Keratinocyte (primary cell): Measurements from ENCODE around the gene RNASE12. TPM values are rescaled to one million over a fixed set of nuclear protein-coding genes. Genes with fewer than 3 reads are reported as not detected.
"Not testable (repeated sequence)": the region's sequence is repeated elsewhere in the genome, so short reads cannot be mapped to it uniquely, and the experiment has no call there.

ENCODE experiments used
- DNase-seq: peaks from one replicate; pipeline ENCODE4 v3.0.0-alpha.2; 2011; ENCODE audit warnings: low read depth, missing footprints, low spot score
- FAIRE-seq: peaks from 2 replicates; lab custom pipeline; 2011; peaks lifted over from hg19 to GRCh38; lab: Jason Lieb, UNC
- H2AFZ ChIP-seq: 2 replicates; pipeline ENCODE4 v1.6.0; 2012; ENCODE audit warnings: low read length, control low read depth, inconsistent platforms; ENCODE audit not compliant: control insufficient read depth
- H3K27ac ChIP-seq: 2 replicates; pipeline ENCODE4 v1.5.1; 2011; ENCODE audit warnings: low read length; ENCODE audit not compliant: control insufficient read depth, insufficient read depth
- H3K27me3 ChIP-seq: 3 replicates; pipeline ENCODE4 v1.6.0; 2011; ENCODE audit warnings: low read length; ENCODE audit not compliant: control insufficient read depth, insufficient read depth; ENCODE audit errors: extremely low read depth
- H3K36me3 ChIP-seq, 2 experiments: 2 replicates in 1 of 2; 3 replicates in 1 of 2; pipeline ENCODE4 v1.5.1; 2011; ENCODE audit warnings: low read length in 2 of 2, mild to moderate bottlenecking in 1 of 2; ENCODE audit not compliant: control insufficient read depth in 2 of 2, insufficient read depth in 2 of 2; ENCODE audit errors: extremely low read depth in 1 of 2
- H3K4me1 ChIP-seq: 3 replicates; pipeline ENCODE4 v1.5.1; 2011; ENCODE audit warnings: low read length; ENCODE audit not compliant: control insufficient read depth, insufficient read depth; ENCODE audit errors: extremely low read depth
- H3K4me2 ChIP-seq: 3 replicates; pipeline ENCODE4 v1.6.0; 2011; ENCODE audit warnings: low read depth, low read length; ENCODE audit not compliant: control insufficient read depth, insufficient read depth; ENCODE audit errors: extremely low read depth
- H3K4me3 ChIP-seq, 3 experiments: fragments of 200-600 bp in 1 of 3; sonication (generic) in 1 of 3; 2 replicates in 2 of 3; 3 replicates in 1 of 3; pipeline ENCODE4 v1.5.1; 2011 to 2016; ENCODE audit warnings: low read length in 3 of 3, mild to moderate bottlenecking in 3 of 3, control low read depth in 2 of 3, inconsistent platforms in 1 of 3, low read depth in 1 of 3, mixed read lengths in 1 of 3, mixed run types in 1 of 3, moderate library complexity in 1 of 3; ENCODE audit not compliant: control insufficient read depth in 2 of 3, insufficient read depth in 2 of 3; ENCODE audit errors: extremely low read depth in 1 of 3
- H3K79me2 ChIP-seq: 2 replicates; pipeline ENCODE4 v1.6.0; 2012; ENCODE audit warnings: low read length; ENCODE audit not compliant: control insufficient read depth, insufficient read depth
- H3K9ac ChIP-seq: 3 replicates; pipeline ENCODE4 v1.6.0; 2011; ENCODE audit warnings: low read length; ENCODE audit not compliant: control insufficient read depth, insufficient read depth; ENCODE audit errors: extremely low read depth
- H3K9me1 ChIP-seq: 3 replicates; pipeline ENCODE4 v1.6.0; 2011; ENCODE audit warnings: low read length; ENCODE audit not compliant: control insufficient read depth, insufficient read depth; ENCODE audit errors: extremely low read depth
- H3K9me3 ChIP-seq: 2 replicates; pipeline ENCODE4 v1.5.1; 2012; ENCODE audit warnings: low read depth, low read length; ENCODE audit not compliant: control insufficient read depth
- H4K20me1 ChIP-seq: 3 replicates; pipeline ENCODE4 v1.6.0; 2011; ENCODE audit warnings: low read length; ENCODE audit not compliant: control insufficient read depth, insufficient read depth; ENCODE audit errors: extremely low read depth
- EZH2 ChIP-seq: IDR thresholded peaks from one replicate; pipeline ENCODE4 v1.6.1; 2012; ENCODE audit warnings: inconsistent platforms, mild to moderate bottlenecking, low read length, moderate library complexity
- dilution Hi-C: fragments of 300-500 bp; cut with MboI; formaldehyde crosslinking; loops from one replicate; pipeline ENCODE4 v1.7.0; 2020; ENCODE audit warnings: low sequenced_read_pairs; ENCODE audit not compliant: extremely low pct_ligation_motif_present
- polyA plus RNA-seq, 5 experiments: library from polyadenylated mRNA; depleted of rRNA in 3 of 5; stranded (reverse) in 3 of 5; stranded (forward) in 1 of 5; unstranded in 1 of 5; fragments of >200 nt; gene quantifications; 1 replicate in 1 of 5; 2 replicates in 3 of 5; 3 replicates in 1 of 5; pipeline versions ENCODE4 v1.2.1 to v1.2.3, GENCODE V29; 2011 to 2012; ENCODE audit warnings: missing spikeins in 2 of 5, low read depth in 1 of 5, low replicate concordance in 1 of 5
- TF ChIP-seq, protein P1 (sequence below), 3 experiments: IDR thresholded peaks in 1 of 3; conservative IDR thresholded peaks in 1 of 3; optimal IDR thresholded peaks in 1 of 3; 2 replicates in 2 of 3; 3 replicates in 1 of 3; pipeline versions ENCODE3 to v1.5.1; 2011; ENCODE audit warnings: low read length in 3 of 3, mild to moderate bottlenecking in 3 of 3, moderate library complexity in 2 of 3, control low read depth in 1 of 3, inconsistent platforms in 1 of 3; ENCODE audit not compliant: insufficient read depth in 2 of 3; ENCODE audit errors: extremely low read depth in 1 of 3

RNASE12 gene
- polyA plus RNA-seq, 1 donor (not counting 4 experiments of a cell fraction or from before 2014, with no cell fraction given), result not detected

DNA sequence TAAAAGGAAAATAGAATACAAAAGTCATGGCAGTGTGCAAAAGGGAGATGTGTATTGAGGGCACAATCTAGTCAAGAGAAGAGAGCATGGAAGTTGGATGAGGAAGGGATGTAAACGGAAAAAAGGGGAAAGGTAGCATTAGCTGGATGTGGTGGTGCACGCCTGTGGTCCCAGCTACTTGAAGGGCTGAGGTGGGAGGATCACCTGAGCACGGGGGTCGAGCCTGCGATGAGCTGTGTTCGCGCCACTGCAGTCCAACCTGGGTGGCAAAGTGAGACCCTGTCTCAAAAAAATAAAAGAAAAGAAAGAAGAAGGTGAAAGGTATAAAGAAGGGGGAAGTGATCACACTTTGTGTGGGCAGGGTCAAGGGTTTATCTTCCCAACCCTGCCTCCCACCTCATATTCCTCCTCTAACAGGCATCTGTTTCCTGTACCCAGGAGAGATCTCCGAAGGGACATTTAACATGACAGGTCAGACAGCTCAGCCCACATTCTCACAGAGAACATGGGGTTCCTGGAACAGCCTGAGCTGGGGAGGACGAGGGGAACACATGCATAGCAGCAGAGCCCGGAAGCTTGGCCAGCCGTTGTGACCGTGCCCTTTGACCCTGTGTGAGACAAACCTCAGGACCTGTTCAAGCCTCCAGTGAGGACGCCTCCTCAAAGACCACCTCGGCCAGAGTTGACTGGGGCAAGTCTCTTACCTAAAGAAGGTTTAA is 12.2 kb downstream of the RNASE12 start:
- no peak for DNase-seq
- no peak overlapping the region for H3K4me2 ChIP-seq
- no peaks in the 10 kb centered on the region for H3K36me3 ChIP-seq
- dilution Hi-C loops, result no loop called here
- no peaks in the 10 kb centered on the region for H3K9me3 ChIP-seq
- no peaks in the 10 kb centered on the region for H3K79me2 ChIP-seq
- TF ChIP-seq, protein P1, sequence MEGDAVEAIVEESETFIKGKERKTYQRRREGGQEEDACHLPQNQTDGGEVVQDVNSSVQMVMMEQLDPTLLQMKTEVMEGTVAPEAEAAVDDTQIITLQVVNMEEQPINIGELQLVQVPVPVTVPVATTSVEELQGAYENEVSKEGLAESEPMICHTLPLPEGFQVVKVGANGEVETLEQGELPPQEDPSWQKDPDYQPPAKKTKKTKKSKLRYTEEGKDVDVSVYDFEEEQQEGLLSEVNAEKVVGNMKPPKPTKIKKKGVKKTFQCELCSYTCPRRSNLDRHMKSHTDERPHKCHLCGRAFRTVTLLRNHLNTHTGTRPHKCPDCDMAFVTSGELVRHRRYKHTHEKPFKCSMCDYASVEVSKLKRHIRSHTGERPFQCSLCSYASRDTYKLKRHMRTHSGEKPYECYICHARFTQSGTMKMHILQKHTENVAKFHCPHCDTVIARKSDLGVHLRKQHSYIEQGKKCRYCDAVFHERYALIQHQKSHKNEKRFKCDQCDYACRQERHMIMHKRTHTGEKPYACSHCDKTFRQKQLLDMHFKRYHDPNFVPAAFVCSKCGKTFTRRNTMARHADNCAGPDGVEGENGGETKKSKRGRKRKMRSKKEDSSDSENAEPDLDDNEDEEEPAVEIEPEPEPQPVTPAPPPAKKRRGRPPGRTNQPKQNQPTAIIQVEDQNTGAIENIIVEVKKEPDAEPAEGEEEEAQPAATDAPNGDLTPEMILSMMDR (optimal IDR thresholded peaks at IDR 0.05 in 1 of 3, IDR thresholded peaks at IDR 0.05 in 1 of 3, conservative IDR thresholded peaks at IDR 0.05 in 1 of 3; ENCODE audit: extremely low read depth in 1 of 3, insufficient read depth in 2 of 3, low read length in 3 of 3), result no peak
- no peak for TF ChIP-seq EZH2
- no peaks in the 10 kb centered on the region for H3K4me1 ChIP-seq
- H3K9me1 ChIP-seq, result no peaks in the 10 kb centered on the region
- H2AFZ ChIP-seq, result no peak overlapping the region
- no peak for FAIRE-seq
- H3K4me3 ChIP-seq, result no peak overlapping the region
- H4K20me1 ChIP-seq, result no peaks in the 10 kb centered on the region
- no peak overlapping the region for H3K27ac ChIP-seq
- H3K27me3 ChIP-seq, result peaks cover 2% of the 10 kb centered on the region
- no peak overlapping the region for H3K9ac ChIP-seq

DNA sequence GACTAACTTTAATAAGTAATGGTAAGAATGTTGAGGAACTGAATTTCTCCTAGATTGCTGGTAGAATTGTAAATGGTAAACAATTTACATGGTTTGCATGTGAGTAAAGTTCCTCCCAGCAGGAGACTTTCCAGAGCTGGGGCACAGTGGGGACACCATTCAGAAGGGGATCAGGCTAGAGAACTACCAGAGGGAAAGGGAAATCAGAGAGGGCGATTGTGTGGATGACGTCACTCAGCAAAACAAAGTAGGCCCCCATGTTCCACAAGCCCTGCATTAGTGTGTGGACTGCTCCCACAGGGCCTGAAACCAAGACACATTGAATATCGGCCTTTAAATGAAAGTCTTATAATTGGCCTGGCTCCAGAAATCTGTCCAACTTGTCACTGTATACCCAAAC is 12.9 kb downstream of the RNASE12 start:
- Histone ChIP-seq H3K79me2 (no peaks in the 10 kb centered on the region), H3K36me3 (no peaks in the 10 kb centered on the region), H4K20me1 (no peaks in the 10 kb centered on the region), H3K27ac (no peak overlapping the region), H3K4me2 (no peak overlapping the region), H2AFZ (no peak overlapping the region), H3K4me1 (no peaks in the 10 kb centered on the region), H3K9me3 (no peaks in the 10 kb centered on the region), H3K27me3 (no peaks in the 10 kb centered on the region), H3K4me3 (no peak overlapping the region), H3K9me1 (no peaks in the 10 kb centered on the region), H3K9ac (no peak overlapping the region)
- TF ChIP-seq, protein P1 (optimal IDR thresholded peaks at IDR 0.05 in 1 of 3, IDR thresholded peaks at IDR 0.05 in 1 of 3, conservative IDR thresholded peaks at IDR 0.05 in 1 of 3; ENCODE audit: extremely low read depth in 1 of 3, insufficient read depth in 2 of 3, low read length in 3 of 3), result no peak
- TF ChIP-seq EZH2, result no peak
- dilution Hi-C loops, result no loop called here
- FAIRE-seq, result no peak
- no peak for DNase-seq

DNA sequence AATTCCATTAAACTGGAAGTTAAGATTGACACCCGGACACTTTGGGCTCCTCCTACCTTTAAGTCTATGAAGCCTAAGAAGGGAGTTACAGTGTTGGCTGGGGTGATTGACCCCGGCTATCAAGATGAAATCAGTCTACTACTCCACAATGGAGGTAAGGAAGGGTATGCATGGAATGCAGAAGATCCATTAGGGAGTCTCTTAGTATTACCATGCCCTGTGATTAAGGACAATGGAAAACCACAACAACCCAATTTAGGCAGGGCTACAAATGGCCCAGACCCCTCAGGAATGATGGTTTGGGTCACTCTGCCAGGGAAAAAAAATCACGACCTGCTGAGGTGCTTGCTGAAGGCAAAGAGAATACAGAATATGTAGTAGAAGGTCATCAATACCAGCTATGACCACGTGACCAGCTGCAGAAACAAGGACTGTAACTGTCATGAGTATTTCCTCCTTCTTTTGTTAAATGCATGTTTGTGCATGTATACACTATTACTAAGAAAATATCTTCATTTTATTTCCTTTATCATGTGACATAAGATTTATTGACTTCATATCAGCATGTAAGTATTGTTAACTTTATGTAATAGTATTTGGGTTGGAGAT is 18.7 kb downstream of the RNASE12 start:
- H3K27ac ChIP-seq, FAIRE-seq, H3K36me3 ChIP-seq, H2AFZ ChIP-seq, H3K9me1 ChIP-seq, H3K4me2 ChIP-seq, H3K27me3 ChIP-seq, DNase-seq, H3K4me3 ChIP-seq, H3K4me1 ChIP-seq, H4K20me1 ChIP-seq, H3K79me2 ChIP-seq, H3K9ac ChIP-seq, dilution Hi-C loops, H3K9me3 ChIP-seq: not testable (repeated sequence)
